GM19239 (cell line): ENCODE measurements around the gene COMMD1.

Source experiments
- DNase-seq: peaks from one replicate; pipeline ENCODE4 v3.0.0; 2011; ENCODE audit warnings: low spot score; ENCODE audit not compliant: insufficient read length
- FAIRE-seq: peaks from 2 replicates; lab custom pipeline; 2011; peaks lifted over from hg19 to GRCh38; lab: Jason Lieb, UNC

COMMD1 gene

GRCh38 chr2:62054916-62055450 is 149.5 kb downstream of the COMMD1 start:
- FAIRE-seq (no peak), DNase-seq (no peak)

GRCh38 chr2:62055724-62056336 is 150.4 kb downstream of the COMMD1 start:
- FAIRE-seq = no peak
- no peak for DNase-seq

- DNase-seq (no peak), FAIRE-seq (no peak)
These were observed 150.9 kb downstream of the COMMD1 start for GRCh38 chr2:62056341-62056740.

- FAIRE-seq (no peak), DNase-seq (no peak)
These were observed 159.8 kb downstream of the COMMD1 start for GRCh38 chr2:62065243-62065642.

GRCh38 chr2:62071126-62071598 is 165.7 kb downstream of the COMMD1 start:
- no peak for FAIRE-seq
- no peak for DNase-seq

- DNase-seq = no peak
- no peak for FAIRE-seq
These were observed 166.5 kb downstream of the COMMD1 start for GRCh38 chr2:62071760-62072680.

GRCh38 chr2:62074233-62074632 is 168.8 kb downstream of the COMMD1 start:
- DNase-seq (no peak), FAIRE-seq (no peak)

GRCh38 chr2:62076980-62077638 is 171.6 kb downstream of the COMMD1 start:
- FAIRE-seq (no peak), DNase-seq (no peak)

GRCh38 chr2:62084801-62085200 is 179.3 kb downstream of the COMMD1 start:
- FAIRE-seq (no peak), DNase-seq (no peak)

- FAIRE-seq (no peak), DNase-seq (no peak)
These were observed 184.2 kb downstream of the COMMD1 start for GRCh38 chr2:62089658-62090057.

GRCh38 chr2:62091471-62091870 is 186.0 kb downstream of the COMMD1 start:
- FAIRE-seq (no peak), DNase-seq (no peak)

- FAIRE-seq (no peak), DNase-seq (no peak)
These were observed 193.6 kb downstream of the COMMD1 start for GRCh38 chr2:62099050-62099449.

- peak; percentile 97 for FAIRE-seq
- peak; percentile 28 for DNase-seq
These were observed 194.2 kb downstream of the COMMD1 start for GRCh38 chr2:62099523-62100175.

- FAIRE-seq (no peak), DNase-seq (no peak)
These were observed 196.4 kb downstream of the COMMD1 start for GRCh38 chr2:62101886-62102285.

GRCh38 chr2:62102402-62102920 is 197.0 kb downstream of the COMMD1 start:
- peak; percentile 81 for FAIRE-seq

GRCh38 chr2:62109554-62109953 is 204.1 kb downstream of the COMMD1 start:
- no peak for FAIRE-seq
- DNase-seq = no peak

More at GRCh38 chr2:62102402-62102920, 197.0 kb downstream of the COMMD1 start:
- no peak for DNase-seq

- DNase-seq (no peak), FAIRE-seq (no peak)
These were observed 205.0 kb downstream of the COMMD1 start for GRCh38 chr2:62110415-62111025.

GRCh38 chr2:62112179-62112578 is 206.7 kb downstream of the COMMD1 start:
- no peak for FAIRE-seq
- DNase-seq = no peak

- no peak for DNase-seq
- no peak for FAIRE-seq
These were observed 209.1 kb downstream of the COMMD1 start for GRCh38 chr2:62114564-62114963.
